ENCODE results near the gene TMEM132D.

The TMEM132D gene

GRCh38 chr12:129025055-129025454, 878.8 kb downstream of the TMEM132D start:
- no peak for DNase-seq
